GM18511 (cell line): Measurements from ENCODE around the gene ABLIM2.
A peak's percentile ranks its signal among the peaks of the same experiment; 100 is the strongest.

Experiments used
- ATAC-seq: cut with Tn5 transposase; IDR thresholded peaks from one replicate; pipeline ENCODE4 v1.9.1; 2021; ENCODE audit warnings: mild to moderate bottlenecking, moderate library complexity; ENCODE audit not compliant: unreplicated experiment

ABLIM2 gene

GRCh38 chr4:8050555-8051206 lies 107.9 kb downstream of the ABLIM2 start:
- ATAC-seq: no peak

DNA sequence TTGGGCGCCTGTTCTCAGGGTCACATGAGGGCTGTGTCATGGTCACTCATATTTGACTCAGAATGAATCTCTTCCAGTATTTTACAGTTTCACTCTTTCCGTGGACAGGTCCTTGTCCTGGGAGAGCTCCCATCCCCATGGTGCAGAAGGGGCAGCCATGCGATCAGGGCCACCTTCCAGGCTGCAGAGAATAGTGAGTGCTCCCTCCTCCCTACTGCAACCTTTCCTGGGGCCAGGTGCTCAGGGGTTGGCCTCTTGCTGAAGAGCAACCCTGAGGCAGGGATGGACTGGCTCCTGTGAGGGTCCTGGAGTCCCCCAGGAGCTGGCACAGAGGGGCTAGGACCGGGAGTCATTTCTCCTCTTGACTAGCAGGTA lies 108.4 kb downstream of the ABLIM2 start:
- ATAC-seq: no peak

- ATAC-seq: no peak
Observed at GRCh38 chr4:8048856-8049676, 109.5 kb downstream of the ABLIM2 start.

DNA sequence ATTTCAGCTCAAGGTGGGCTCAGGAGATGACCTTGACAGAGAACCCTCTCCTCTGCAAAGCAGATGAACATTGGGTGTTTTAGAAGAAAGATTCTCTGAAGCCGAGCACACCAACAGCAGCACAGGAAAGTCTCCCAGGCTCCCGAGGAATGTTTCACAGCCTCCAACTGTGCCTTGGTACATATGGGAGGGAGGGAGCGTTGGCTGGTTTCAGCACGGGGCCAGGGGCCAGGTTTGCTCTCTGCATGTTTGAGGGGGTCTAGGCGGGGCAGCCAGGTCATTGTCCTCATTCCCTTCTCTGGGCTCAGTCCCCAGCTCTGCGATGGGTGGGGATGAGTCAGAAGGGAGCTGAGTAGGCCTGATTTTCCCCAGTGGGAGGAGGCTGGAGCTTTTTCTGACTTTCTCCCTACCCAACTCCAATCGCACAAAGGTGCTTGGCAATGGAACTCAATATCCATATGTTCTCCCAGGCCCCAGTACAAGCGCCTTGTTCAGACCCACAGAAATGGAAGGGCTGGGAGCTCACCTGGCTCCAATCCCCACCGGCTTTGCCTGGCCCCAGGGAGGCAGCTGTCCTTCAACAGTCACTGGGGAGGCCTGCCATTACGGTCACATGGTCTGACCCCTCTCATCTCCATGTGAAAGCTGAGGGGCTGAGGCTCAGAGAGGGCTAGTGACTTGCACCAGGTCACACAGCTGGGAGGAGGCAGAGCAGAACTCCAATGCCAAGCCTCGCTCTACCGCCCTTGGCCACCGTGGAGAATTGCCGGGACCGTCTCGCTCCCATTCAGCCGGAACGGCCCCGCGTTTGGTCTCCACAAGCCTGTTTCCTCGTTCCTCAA lies 110.6 kb downstream of the ABLIM2 start:
- ATAC-seq: no peak

GRCh38 chr4:8046925-8047541 lies 111.6 kb downstream of the ABLIM2 start:
- no peak for ATAC-seq

GRCh38 chr4:8045909-8046308 lies 112.7 kb downstream of the ABLIM2 start:
- ATAC-seq: no peak

DNA sequence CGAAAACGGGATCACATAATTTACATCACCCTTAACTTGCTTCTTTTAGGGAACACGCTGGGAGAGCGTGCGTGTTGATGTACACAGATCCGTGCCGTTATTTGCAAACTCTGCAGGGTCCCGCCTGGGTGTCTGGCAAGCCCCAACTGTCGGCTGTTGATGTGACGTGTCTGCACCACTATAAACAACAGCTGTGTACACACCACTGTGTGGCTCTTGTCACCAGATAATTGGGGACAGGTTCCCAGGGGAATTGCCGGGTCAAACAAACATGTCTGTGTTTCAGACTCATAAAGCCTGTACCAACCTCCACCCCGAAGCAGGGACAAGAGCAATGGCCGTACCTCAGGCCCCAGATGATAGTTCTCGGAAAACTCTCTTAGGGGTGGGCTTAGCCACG lies 113.9 kb downstream of the ABLIM2 start:
- ATAC-seq: no peak

DNA sequence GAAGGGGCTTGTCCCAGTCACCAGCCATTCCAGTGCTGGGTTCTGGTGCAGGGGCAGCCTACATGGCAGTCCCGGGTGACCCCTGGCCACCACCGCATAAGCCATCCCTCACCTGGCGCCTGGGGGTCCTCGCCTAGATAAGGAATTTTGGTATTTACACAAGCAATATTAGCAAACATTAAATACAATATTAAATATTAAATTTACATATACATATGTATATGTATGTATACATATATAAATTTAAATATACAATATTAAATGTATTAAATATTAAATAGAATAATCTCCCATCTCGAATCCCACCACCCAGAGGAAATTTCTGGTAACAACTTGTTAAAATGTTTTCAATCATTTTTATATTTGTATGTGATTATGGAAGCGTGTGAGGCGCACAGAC lies 114.4 kb downstream of the ABLIM2 start:
- ATAC-seq: no peak

DNA sequence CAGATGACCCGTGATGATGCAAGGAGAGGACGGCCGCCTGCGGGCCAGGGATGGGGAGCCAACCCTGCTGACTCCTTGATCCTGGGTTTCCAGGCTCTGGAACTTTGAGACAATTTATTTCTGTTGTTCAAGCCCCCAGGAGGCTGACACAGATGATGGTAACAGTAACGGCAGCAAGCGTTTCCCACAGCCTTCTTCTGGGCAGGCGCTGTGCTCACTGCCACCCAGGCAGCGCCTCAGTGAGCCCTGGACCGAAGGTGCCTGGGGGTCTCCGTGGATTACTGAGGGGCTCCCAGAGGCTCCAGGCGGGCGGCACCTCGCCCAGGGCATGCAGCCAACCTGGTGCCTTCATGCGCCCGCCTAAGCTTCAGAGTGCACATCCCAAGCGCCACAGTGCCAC lies 115.0 kb downstream of the ABLIM2 start:
- ATAC-seq: no peak

DNA sequence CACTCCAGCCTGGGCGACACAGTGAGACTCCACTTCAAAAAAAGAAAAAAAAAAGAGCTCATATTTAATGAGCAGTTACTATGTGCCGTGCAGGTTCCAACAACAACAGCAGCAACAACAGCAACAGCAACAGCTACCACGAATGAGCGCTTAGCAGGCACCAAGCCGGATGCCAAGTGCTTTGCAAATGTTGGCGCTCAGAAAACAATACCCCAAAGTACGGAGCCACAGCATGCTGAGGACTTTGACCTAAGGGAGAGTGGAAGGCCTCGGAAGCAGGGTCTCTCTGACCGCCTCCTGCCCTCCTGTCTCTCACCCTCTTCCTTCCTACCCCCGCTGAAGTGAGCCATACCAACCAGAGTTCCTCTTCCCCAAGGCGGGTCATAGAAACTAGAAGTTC lies 116.7 kb downstream of the ABLIM2 start:
- no peak for ATAC-seq

GRCh38 chr4:8041172-8041571 lies 117.4 kb downstream of the ABLIM2 start:
- no peak for ATAC-seq

DNA sequence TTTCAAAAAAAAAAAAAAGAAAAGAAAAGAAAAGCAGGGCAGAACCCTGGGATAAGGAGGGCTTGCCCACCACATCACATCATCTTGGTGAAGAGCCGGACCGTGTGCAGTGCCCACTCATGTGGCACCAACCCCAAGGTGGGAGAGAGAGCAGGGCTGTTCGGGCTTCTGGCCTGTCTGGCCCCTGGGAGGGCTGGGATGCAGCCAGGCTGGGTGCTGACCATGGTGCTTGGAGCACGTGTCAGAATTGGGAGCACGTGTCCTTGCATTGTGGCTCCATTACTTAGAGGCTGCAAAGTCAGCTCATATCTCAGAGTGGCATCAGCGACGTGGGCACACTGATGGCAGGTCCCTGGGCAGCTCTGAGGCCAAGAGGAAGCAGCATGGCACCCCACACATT lies 118.0 kb downstream of the ABLIM2 start:
- ATAC-seq: no peak

- no peak for ATAC-seq
Observed at GRCh38 chr4:8039853-8040252, 118.8 kb downstream of the ABLIM2 start.

- no peak for ATAC-seq
Observed at GRCh38 chr4:8039290-8039689, 119.3 kb downstream of the ABLIM2 start.

DNA sequence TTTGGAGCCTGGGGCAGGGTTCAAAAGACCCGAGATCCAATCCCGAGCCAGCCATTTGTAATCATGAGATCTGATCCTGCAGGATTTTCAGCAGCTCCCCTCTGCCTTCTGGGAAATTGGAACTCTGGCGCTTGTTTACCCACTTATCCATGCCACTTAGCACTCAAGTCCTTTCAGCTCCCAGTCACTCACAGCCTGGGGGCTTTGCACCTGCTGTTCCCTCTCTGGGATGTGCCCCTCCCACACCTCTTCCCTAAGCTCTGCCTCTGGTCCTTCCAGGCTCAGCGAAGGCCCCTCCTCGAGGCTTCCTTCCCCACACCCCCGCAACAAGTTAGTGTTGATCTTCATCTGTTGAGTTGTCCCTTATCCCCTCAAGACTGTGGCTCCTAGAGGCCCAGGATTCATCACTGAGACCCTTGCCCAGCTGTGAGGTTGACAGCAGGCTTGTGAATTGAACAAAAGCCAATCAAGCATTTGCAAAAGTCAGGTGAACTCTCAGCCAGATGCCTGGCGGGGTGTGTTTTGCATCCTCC lies 119.8 kb downstream of the ABLIM2 start:
- no peak for ATAC-seq

- ATAC-seq: no peak
Observed at GRCh38 chr4:8038083-8038482, 120.5 kb downstream of the ABLIM2 start.

DNA sequence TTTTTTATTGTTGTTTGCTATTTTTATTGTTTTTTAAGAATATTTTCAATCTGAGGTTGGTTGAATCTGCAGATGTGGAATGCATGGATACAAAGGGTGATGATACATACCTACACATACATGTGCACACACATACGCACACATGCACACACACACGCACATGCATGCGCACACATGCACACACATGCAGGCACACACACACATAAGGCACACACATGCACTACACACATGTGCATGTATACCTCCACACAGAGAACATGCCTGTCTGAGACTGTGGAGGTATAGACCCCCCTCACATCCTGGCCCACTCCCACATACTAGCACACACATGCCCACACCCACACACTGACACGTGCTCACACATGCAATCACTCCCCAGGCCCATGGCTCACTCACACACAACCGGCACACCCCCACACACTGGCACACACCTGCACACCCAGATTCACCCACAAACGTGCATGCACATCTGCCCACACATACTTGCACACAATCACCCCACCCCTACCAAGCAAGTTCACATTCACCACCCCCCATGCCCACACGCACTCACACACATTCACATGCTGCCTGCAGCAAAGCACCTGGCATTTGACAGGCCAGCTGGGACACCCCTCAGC lies 121.4 kb downstream of the ABLIM2 start:
- no peak for ATAC-seq

DNA sequence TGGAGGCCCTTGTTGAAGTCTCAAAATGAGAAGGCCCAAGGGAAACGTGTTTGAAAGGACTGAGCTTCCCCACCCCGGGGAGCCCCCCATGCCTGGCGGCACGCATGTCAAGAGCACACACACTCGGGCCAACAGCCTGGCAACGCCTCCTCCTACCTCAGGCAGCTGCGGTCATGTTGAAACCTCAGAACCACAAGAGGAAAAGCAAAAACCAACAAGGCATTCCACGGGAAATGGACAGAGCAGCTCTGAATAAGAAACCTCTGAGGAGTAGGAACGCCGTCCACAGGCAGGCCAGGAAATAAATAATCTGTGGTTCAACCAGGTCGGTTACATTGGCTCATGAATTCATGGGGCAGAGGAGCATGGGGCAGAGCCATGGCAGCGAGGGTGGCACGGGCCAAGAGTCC lies 123.2 kb downstream of the ABLIM2 start:
- peak; percentile 72 for ATAC-seq

DNA sequence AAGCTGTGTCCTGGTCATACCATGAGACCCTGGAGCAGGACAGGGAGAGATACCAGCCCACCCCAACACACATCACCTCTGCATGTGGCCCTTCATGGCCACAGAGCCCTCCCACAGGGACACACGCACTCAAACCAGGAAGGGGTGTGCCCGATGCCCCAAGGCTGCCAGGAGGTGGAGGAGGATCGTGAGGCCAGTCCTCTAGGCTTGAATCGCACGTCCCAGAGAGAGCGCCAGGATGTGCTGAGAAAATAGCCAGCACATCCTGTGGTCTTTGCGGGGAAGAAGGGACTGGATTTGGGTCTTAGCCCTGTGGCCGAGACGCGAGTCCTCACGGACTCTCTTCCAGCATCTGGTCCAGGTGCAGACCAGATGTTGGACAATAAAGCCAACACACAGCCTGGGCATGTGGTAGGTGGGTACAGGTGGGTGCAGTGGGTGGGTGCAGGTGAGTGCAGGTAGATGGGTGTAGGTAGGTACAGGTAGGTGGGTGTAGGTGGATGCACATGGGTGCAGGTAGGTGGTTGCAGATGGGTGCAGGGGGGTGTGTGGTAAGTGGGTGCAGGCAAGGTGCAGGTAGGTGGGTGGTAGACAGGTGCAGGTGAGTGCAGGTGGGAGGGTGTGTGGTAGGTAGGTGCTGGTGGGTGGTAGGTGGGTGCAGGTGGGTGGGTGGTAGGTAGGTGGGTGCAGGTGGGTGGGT lies 124.6 kb downstream of the ABLIM2 start:
- ATAC-seq: no peak
